PC-9 (cell line): ENCODE results near the gene DUS1L. TPM values are rescaled to one million over a fixed set of nuclear protein-coding genes. Genes with fewer than 3 reads are reported as not detected.

ENCODE experiments used
- BruUV-seq: library from RNA; stranded (reverse); fragments of 400-500 nt; replicated peaks from 2 replicates; lab custom pipeline; 2021; lab: Mats Ljungman, UMichigan
- CTCF ChIA-PET: fragments of 300-600 bp; sonication (Branson Sonifier 250); formaldehyde crosslinking; loops from one replicate; lab custom pipeline; 2022; ENCODE audit warnings: antibody characterized with exemption; lab: Charles Lee
- POLR2A ChIA-PET: fragments of 300-600 bp; sonication (Branson Sonifier 250); formaldehyde crosslinking; loops from one replicate; lab custom pipeline; 2022; ENCODE audit warnings: antibody characterized with exemption; ENCODE audit not compliant: unreplicated experiment; lab: Charles Lee
- DNase-seq, 2 experiments: peaks; one replicate each; pipeline versions ENCODE4 v3.0.0 to v3.0.0-alpha.2; 2015 to 2022; ENCODE audit warnings: mixed read lengths in 1 of 2
- H2AFZ ChIP-seq: fragments of 200-600 bp; sonication (generic); 2 replicates; pipeline ENCODE4 v1.8.1; 2017; ENCODE audit warnings: antibody characterized with exemption
- H3F3A ChIP-seq: fragments of 200-600 bp; sonication (generic); 2 replicates; pipeline ENCODE4 v1.8.1; 2017; ENCODE audit warnings: antibody characterized with exemption, mild to moderate bottlenecking, low read depth; ENCODE audit not compliant: insufficient read depth
- H3K27ac ChIP-seq: fragments of 200-600 bp; sonication (generic); 2 replicates; pipeline ENCODE4 v1.6.1; 2016; ENCODE audit warnings: mixed run types
- H3K27me3 ChIP-seq: fragments of 200-600 bp; sonication (generic); 2 replicates; pipeline ENCODE4 v1.6.1; 2016; ENCODE audit warnings: low read depth, mixed run types; ENCODE audit not compliant: insufficient read depth
- H3K36me3 ChIP-seq: fragments of 200-600 bp; sonication (generic); 2 replicates; pipeline ENCODE4 v1.6.1; 2016; ENCODE audit warnings: low read depth, mixed run types
- H3K4me1 ChIP-seq: fragments of 200-600 bp; sonication (generic); replicated peaks from 2 replicates; pipeline ENCODE4 v1.6.1; 2016; ENCODE audit warnings: mixed run types; ENCODE audit not compliant: insufficient read depth
- H3K4me2 ChIP-seq: fragments of 200-600 bp; sonication (generic); 2 replicates; pipeline ENCODE4 v1.6.1; 2017; ENCODE audit warnings: mixed run types
- H3K4me3 ChIP-seq: fragments of 200-600 bp; sonication (generic); 2 replicates; pipeline ENCODE4 v1.6.1; 2016; ENCODE audit warnings: mixed run types
- H3K79me2 ChIP-seq: fragments of 200-600 bp; sonication (generic); 2 replicates; pipeline ENCODE4 v1.6.1; 2017; ENCODE audit warnings: low read depth, mixed run types
- H3K9me2 ChIP-seq: fragments of 200-600 bp; sonication (generic); 2 replicates; pipeline ENCODE4 v1.8.1; 2017; ENCODE audit warnings: mild to moderate bottlenecking; ENCODE audit not compliant: insufficient read depth
- H3K9me3 ChIP-seq: fragments of 200-600 bp; sonication (generic); 2 replicates; pipeline ENCODE4 v1.8.1; 2016; ENCODE audit warnings: low read depth; ENCODE audit not compliant: insufficient read depth
- H4K20me1 ChIP-seq: fragments of 200-600 bp; sonication (generic); 2 replicates; pipeline ENCODE4 v1.8.1; 2017; ENCODE audit not compliant: insufficient read depth
- CTCF ChIP-seq: fragments of 200-600 bp; sonication (generic); conservative IDR thresholded peaks from 2 replicates; pipeline ENCODE4 v1.6.1; 2017; ENCODE audit warnings: mixed run types, antibody characterized with exemption, mild to moderate bottlenecking, moderate library complexity
- EZH2 ChIP-seq: fragments of 200-600 bp; sonication (generic); IDR thresholded peaks from 2 replicates; pipeline ENCODE4 v1.8.0; 2017; ENCODE audit warnings: antibody characterized with exemption, low read depth
- intact Hi-C: fragments of 100-400 bp; cut with micrococcal nuclease; formaldehyde crosslinking; loops from one replicate; pipeline ENCODE4 v1.10.0; 2022; ENCODE audit not compliant: unreplicated experiment
- total RNA-seq: library from RNA; stranded (reverse); gene quantifications from 2 replicates; pipeline ENCODE4 v1.2.3, GENCODE V29; 2021

The DUS1L gene
- total RNA-seq, 1 experiment from 2014 or later = 138 TPM

GRCh38 chr17:82112181-82112913 lies 46.7 kb upstream of the DUS1L start:
- H3K79me2 ChIP-seq = no peaks in the 10 kb centered on the region
- H3K27ac ChIP-seq = no peak overlapping the region
- DNase-seq = no peak
- ChIA-PET CTCF (no interaction called here), POLR2A (no interaction called here)
- no peak overlapping the region for H2AFZ ChIP-seq
- peaks cover 15% of the 10 kb centered on the region for H3K4me1 ChIP-seq
- H3K27me3 ChIP-seq = no peaks in the 10 kb centered on the region
- no peaks in the 10 kb centered on the region for H3K9me3 ChIP-seq
- no peaks in the 10 kb centered on the region for H4K20me1 ChIP-seq
- no peaks in the 10 kb centered on the region for H3K9me2 ChIP-seq
- no peak overlapping the region for H3K4me3 ChIP-seq
- no TSS peak for BruUV-seq
- no peak overlapping the region for H3K4me2 ChIP-seq
- H3F3A ChIP-seq = peaks cover 13% of the 10 kb centered on the region
- TF ChIP-seq EZH2 = no peak
- no peak for TF ChIP-seq CTCF
- no peaks in the 10 kb centered on the region for H3K36me3 ChIP-seq
- intact Hi-C loops = no loop called here

GRCh38 chr17:82110298-82110697 lies 44.7 kb upstream of the DUS1L start:
- no TSS peak for BruUV-seq

GRCh38 chr17:82108961-82109475 lies 43.4 kb upstream of the DUS1L start:
- intact Hi-C loops = loop anchor here (5.0 to 10.0 kb wide), 3 partner anchors 123 to 226 kb away; partner anchors contain the start of genes ALYREF, ANAPC11 and SECTM1
- ChIA-PET POLR2A (no interaction called here), CTCF (no interaction called here)

More at GRCh38 chr17:82110298-82110697, 44.7 kb upstream of the DUS1L start:
- Histone ChIP-seq H3K4me1 (peaks cover 31% of the 10 kb centered on the region), H2AFZ (no peak overlapping the region), H3K9me3 (no peaks in the 10 kb centered on the region), H3K4me3 (no peak overlapping the region), H3K4me2 (peak overlapping the region; percentile 47), H3K36me3 (no peaks in the 10 kb centered on the region), H3K9me2 (no peaks in the 10 kb centered on the region), H3K79me2 (peaks cover 4% of the 10 kb centered on the region), H4K20me1 (no peaks in the 10 kb centered on the region), H3F3A (peaks cover 28% of the 10 kb centered on the region), H3K27me3 (no peaks in the 10 kb centered on the region), H3K27ac (peak overlapping the region; percentile 55)
- POLR2A ChIA-PET = interaction anchor here (0.7 kb wide), 1 partner anchor 263 kb away, joined by 3 read pairs; no protein-coding TSS in a partner anchor
- TF ChIP-seq EZH2 = no peak
- TF ChIP-seq CTCF = no peak
- peak; percentile 47 to 90 for DNase-seq
- CTCF ChIA-PET = interaction anchor here (0.6 kb wide), 1 partner anchor 125 kb away, joined by 3 read pairs; no protein-coding TSS in a partner anchor
- intact Hi-C loops = no loop called here

More at GRCh38 chr17:82108961-82109475, 43.4 kb upstream of the DUS1L start:
- Histone ChIP-seq H3K36me3 (no peaks in the 10 kb centered on the region), H3K79me2 (peaks cover 10% of the 10 kb centered on the region), H4K20me1 (no peaks in the 10 kb centered on the region), H3K9me3 (no peaks in the 10 kb centered on the region), H3K27ac (no peak overlapping the region), H3F3A (peaks cover 41% of the 10 kb centered on the region), H3K27me3 (no peaks in the 10 kb centered on the region), H3K4me2 (no peak overlapping the region), H3K4me1 (peaks cover 44% of the 10 kb centered on the region), H3K4me3 (no peak overlapping the region), H3K9me2 (no peaks in the 10 kb centered on the region), H2AFZ (no peak overlapping the region)
- DNase-seq = no peak
- no TSS peak for BruUV-seq
- no peak for TF ChIP-seq CTCF
- no peak for TF ChIP-seq EZH2
